D721Med (cell line): ENCODE results near the gene FYN.

Experiments
- DNase-seq: peaks from one replicate; pipeline ENCODE4 v3.0.0; 2011; ENCODE audit warnings: low spot score; ENCODE audit not compliant: insufficient read length
- FAIRE-seq: peaks from 2 replicates; lab custom pipeline; 2011; peaks lifted over from hg19 to GRCh38; lab: Jason Lieb, UNC
- TF ChIP-seq, protein P1 (sequence below): IDR thresholded peaks from 2 replicates; pipeline ENCODE4 v1.5.1; 2012; ENCODE audit warnings: mild to moderate bottlenecking, control low read depth; ENCODE audit not compliant: insufficient read depth; ENCODE audit errors: missing control alignments

Gene FYN

DNA sequence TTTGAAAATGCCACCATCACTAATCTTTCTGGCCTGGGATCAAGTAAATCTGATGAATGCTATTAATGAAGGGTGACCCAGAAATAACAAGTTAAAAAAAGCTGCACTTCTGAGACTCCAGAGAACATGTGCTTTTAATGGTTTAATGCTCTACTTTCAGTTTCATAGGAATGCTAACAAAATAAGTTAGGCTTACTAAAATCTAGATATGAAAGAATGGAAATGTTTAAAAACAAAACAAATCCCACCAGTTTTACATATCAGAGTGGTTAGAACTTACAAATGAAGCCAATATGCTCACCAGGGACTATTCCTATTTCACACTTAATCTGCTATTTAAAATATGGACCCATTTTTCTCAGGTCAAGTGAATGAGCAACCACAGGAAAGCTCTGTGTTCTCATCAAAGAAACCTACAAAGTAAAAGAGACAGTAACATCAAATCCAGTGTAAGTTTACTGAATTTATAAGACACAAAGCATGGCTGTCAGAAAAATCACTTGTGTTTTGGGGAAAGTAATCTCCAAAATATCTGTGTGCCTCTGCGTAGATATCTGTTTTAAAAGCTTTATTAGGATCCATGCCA, 40.3 kb downstream of the FYN start:
- FAIRE-seq (no peak), DNase-seq (no peak)
- TF ChIP-seq, protein P1, sequence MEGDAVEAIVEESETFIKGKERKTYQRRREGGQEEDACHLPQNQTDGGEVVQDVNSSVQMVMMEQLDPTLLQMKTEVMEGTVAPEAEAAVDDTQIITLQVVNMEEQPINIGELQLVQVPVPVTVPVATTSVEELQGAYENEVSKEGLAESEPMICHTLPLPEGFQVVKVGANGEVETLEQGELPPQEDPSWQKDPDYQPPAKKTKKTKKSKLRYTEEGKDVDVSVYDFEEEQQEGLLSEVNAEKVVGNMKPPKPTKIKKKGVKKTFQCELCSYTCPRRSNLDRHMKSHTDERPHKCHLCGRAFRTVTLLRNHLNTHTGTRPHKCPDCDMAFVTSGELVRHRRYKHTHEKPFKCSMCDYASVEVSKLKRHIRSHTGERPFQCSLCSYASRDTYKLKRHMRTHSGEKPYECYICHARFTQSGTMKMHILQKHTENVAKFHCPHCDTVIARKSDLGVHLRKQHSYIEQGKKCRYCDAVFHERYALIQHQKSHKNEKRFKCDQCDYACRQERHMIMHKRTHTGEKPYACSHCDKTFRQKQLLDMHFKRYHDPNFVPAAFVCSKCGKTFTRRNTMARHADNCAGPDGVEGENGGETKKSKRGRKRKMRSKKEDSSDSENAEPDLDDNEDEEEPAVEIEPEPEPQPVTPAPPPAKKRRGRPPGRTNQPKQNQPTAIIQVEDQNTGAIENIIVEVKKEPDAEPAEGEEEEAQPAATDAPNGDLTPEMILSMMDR, result no peak

DNA sequence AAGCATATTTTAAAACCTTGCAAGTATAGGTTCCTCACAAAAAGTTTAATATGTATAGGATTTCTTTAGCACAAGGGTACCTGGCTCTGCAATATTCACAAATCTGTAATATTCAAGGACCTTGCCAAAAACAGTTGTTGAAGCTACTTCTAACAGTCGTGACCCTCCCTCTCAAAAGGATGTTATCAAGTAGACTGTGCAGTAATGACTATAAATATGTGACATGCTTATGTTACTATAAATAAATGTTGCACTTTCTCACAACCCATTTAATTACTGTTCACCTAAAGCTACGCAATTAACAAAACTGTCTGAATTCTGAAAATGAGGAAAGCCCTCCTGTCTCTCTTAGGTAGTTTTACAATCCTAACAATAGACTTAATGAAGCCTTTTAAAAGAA, 41.8 kb downstream of the FYN start:
- FAIRE-seq (no peak), DNase-seq (no peak)
- TF ChIP-seq, protein P1, result no peak

DNA sequence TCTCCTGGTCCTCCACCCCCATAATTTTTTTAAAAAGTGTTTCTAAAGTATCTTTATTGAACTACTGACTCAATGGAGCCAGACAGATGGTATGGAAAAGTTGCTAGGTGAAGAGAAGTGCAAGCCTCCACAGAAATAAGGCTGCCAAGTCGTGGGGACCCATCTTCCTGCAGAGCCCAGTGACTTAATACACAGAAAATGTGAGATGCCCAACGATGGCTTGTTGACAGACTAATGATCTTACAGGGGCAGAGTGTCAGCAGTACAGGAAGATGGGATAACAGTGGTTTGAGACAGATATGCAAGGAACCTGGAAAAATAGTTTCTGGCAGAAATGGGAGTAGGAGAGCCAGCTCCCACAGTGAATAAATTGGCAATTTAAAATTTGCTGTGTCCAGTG, 43.3 kb downstream of the FYN start:
- no peak for DNase-seq
- no peak for FAIRE-seq
- TF ChIP-seq, protein P1, result no peak

DNA sequence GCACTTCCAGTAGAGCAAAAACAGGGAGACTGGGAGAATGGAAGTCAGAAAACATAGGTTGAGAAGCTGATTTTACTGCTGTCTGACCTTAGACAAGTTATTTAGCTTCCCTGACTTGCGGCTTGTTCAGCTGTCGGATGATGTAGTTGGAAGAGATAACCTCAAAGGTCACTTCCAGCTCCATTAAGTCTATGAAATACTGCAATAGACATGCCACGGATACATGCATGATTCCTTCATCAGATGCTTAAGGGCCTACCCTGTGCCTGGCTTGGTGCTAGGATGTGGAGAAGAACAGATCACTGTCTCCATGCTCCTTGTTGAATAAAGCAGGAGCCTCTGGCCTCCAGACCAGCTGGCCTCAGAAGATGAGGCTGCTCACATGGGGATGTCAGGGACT, 43.7 kb downstream of the FYN start:
- TF ChIP-seq, protein P1, result no peak
- DNase-seq, result no peak
- no peak for FAIRE-seq

DNA sequence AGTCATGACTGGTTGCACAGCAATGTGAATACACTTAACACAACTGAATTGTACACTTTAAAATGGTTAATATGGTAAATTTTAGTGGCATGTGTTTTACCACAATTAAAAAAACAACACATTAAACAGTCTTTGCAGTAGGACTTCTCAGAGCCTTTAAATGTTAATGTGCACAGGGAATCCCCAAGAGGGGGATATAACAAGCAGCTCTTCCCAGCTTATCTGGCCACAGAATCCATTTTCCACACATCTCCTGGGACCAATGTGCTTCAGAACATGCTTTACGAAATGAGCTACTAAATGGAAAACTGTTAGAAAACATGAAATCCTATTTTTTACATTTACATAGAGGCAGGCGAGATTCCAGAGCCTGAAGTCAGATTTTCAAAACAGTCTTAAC, 44.4 kb downstream of the FYN start:
- TF ChIP-seq, protein P1, result no peak
- DNase-seq (no peak), FAIRE-seq (no peak)

DNA sequence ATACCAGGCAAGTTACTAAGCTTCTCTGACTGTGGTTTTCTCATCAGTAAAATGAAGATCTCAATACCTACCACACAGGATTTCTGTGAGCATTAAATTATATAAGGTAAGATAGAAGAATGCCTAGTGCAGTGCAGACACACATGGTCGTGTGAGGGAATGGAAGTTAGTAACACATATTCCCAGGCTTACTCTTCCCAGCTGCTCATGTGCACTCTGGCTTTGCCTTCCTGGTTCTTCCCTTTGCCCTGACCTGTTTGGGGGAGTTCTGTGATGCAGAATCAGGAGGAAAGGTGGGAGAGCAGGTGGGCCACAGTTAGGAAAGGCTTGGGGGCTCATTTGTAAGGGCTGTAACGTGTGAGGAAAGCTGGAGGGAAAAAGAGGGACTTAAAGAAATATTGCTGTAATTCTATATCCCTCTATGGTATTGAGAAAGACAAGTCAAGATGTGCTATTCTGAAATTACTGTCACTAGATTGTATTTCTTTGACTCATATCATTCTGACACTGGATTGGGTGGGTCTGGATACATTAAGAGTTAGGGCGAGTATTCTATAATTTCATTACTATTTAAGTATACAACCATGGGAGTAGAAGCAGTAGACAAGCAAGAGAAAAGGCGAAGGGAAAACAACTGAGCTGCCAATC, 47.7 kb downstream of the FYN start:
- no peak for FAIRE-seq
- TF ChIP-seq, protein P1, result no peak
- no peak for DNase-seq
